Upper lobe of right lung (tissue), 1 donor: ENCODE measurements around the gene TAF4B. TPM values are rescaled to one million over a fixed set of nuclear protein-coding genes. Genes with fewer than 3 reads are reported as not detected.

Source experiments
- ATAC-seq: fragments of 200-7000 bp; cut with Tn5 transposase; one replicate; pipeline ENCODE4 v1.9.1; 2020; ENCODE audit warnings: mild to moderate bottlenecking, moderate library complexity
- DNase-seq: peaks from one replicate; pipeline ENCODE4 v3.0.0-alpha.2; 2020
- H3K27ac ChIP-seq: fragments of 200-600 bp; one replicate; pipeline ENCODE4 v1.8.0; 2022
- H3K27me3 ChIP-seq: fragments of 200-600 bp; one replicate; pipeline ENCODE4 v1.8.0; 2022; ENCODE audit warnings: mild to moderate bottlenecking
- H3K36me3 ChIP-seq: fragments of 200-600 bp; one replicate; pipeline ENCODE4 v1.8.0; 2022
- H3K4me1 ChIP-seq: fragments of 200-600 bp; one replicate; pipeline ENCODE4 v1.8.0; 2022
- H3K4me3 ChIP-seq: fragments of 200-600 bp; one replicate; pipeline ENCODE4 v1.8.0; 2022; ENCODE audit warnings: mild to moderate bottlenecking
- H3K9me3 ChIP-seq: fragments of 200-600 bp; one replicate; pipeline ENCODE4 v1.8.0; 2022
- intact Hi-C: fragments of 100-400 bp; cut with DNase I; formaldehyde crosslinking; loops from one replicate; pipeline ENCODE4 v1.11.0; 2022
- long read RNA-seq: library from polyadenylated mRNA; unstranded; transcript quantifications from one replicate; pipeline ENCODE4 v2.0.0, GENCODE V29; 2021
- total RNA-seq: library from RNA; stranded (reverse); fragmentation: NEBNext Ultra II Directional; extraction: Animal tissue kit (Norgen Biotek cat#: 25700); gene quantifications from one replicate; pipeline ENCODE4 v1.2.1, GENCODE V29; 2021
- TF ChIP-seq, protein P1 (sequence below): fragments of 200-600 bp; IDR thresholded peaks from one replicate; pipeline ENCODE4 v1.8.0; 2022; ENCODE audit warnings: antibody characterized with exemption
- donor health status: DM: no; HTN: yes; CAD: no; lungs with severe emphysema.

TAF4B gene, protein sequence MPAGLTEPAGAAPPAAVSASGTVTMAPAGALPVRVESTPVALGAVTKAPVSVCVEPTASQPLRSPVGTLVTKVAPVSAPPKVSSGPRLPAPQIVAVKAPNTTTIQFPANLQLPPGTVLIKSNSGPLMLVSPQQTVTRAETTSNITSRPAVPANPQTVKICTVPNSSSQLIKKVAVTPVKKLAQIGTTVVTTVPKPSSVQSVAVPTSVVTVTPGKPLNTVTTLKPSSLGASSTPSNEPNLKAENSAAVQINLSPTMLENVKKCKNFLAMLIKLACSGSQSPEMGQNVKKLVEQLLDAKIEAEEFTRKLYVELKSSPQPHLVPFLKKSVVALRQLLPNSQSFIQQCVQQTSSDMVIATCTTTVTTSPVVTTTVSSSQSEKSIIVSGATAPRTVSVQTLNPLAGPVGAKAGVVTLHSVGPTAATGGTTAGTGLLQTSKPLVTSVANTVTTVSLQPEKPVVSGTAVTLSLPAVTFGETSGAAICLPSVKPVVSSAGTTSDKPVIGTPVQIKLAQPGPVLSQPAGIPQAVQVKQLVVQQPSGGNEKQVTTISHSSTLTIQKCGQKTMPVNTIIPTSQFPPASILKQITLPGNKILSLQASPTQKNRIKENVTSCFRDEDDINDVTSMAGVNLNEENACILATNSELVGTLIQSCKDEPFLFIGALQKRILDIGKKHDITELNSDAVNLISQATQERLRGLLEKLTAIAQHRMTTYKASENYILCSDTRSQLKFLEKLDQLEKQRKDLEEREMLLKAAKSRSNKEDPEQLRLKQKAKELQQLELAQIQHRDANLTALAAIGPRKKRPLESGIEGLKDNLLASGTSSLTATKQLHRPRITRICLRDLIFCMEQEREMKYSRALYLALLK
- total RNA-seq = 3.3 TPM
- long read RNA-seq, full-length matches to known transcripts = 3 of 4 reads
- long read RNA-seq, partial matches to known transcripts = 0 of 4 reads
- long read RNA-seq, other reads (novel, unspliced or antisense) = 1 of 4 reads

DNA sequence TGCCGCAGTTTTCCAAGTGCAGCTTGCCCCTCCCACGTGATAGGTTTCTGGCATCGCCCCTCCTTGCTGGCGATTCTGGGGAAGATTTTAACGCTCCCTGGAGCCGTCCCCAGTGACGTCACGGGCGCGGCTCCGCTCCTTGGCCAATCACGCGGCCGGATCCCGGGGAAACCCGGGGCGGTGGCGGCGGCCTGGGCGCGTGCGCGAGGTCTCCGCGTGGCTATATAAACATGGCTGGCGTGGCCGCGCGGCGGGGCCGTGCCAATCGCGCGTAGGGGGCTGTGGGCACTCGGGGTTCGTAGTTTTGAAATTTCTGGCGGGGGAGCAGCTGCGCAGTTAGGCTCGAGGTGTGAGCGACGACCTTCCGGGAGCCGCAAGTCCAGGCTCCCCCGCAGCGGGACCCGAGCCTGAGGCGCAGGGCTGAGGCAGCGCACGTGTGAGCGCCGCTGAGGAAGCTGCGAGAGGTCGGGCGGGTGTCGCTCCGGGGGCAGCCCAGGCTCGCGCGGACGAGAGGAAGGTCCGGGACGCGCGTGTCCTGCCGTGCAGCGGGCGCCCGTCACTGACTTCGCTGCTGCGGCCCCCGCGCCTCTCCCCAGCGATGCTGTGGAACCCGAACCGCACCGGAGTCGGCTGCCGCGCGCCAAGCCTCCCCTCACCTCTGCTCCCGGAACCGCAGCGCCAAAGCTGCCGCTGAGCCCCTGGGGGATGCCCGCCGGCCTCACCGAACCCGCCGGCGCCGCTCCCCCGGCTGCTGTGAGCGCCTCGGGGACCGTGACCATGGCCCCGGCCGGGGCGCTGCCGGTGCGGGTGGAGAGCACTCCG, at the start of gene TAF4B:
TSS of gene TAF4B (plus strand) at position 217 of the 822 bp plus-strand sequence. CDS start at position 706, 489 bp downstream.
- ATAC-seq (peak; percentile 98), DNase-seq (peak; percentile 97)
- Histone ChIP-seq H3K4me1 (peaks cover 8% of the 10 kb centered on the region), H3K27ac (peak within 1 kb of the TSS; percentile 49), H3K27me3 (no peaks in the 10 kb centered on the region), H3K36me3 (no peaks in the 10 kb centered on the region), H3K9me3 (no peaks in the 10 kb centered on the region), H3K4me3 (peak within 1 kb of the TSS; percentile 84)
- TF ChIP-seq, protein P1, sequence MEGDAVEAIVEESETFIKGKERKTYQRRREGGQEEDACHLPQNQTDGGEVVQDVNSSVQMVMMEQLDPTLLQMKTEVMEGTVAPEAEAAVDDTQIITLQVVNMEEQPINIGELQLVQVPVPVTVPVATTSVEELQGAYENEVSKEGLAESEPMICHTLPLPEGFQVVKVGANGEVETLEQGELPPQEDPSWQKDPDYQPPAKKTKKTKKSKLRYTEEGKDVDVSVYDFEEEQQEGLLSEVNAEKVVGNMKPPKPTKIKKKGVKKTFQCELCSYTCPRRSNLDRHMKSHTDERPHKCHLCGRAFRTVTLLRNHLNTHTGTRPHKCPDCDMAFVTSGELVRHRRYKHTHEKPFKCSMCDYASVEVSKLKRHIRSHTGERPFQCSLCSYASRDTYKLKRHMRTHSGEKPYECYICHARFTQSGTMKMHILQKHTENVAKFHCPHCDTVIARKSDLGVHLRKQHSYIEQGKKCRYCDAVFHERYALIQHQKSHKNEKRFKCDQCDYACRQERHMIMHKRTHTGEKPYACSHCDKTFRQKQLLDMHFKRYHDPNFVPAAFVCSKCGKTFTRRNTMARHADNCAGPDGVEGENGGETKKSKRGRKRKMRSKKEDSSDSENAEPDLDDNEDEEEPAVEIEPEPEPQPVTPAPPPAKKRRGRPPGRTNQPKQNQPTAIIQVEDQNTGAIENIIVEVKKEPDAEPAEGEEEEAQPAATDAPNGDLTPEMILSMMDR = no peak
- intact Hi-C loops = no loop called here

DNA sequence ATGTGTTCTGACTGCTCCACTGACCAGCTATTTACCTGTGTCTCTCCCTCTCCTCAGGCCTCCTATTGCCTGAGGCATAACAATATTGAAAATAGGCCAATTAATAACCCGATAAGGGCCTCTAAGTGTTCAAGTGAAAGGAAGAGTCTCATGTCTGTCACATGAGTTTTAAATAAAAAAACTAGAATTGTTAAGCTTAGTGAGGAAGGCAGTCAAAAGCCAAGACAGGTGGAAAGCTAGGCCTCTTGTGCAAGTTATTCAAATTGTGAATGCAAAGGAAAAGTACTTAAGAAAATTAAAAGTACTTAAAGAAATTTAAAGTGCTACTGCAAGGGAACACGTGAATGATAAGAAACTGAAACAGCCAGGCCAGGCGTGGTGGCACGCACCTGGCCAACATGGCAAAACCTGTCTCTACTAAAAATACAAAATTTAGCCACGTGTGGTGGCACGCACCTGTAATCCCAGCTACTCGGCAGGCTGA, 44.9 kb upstream of the TAF4B start:
- no peak overlapping the region for H3K4me3 ChIP-seq
- ATAC-seq (peak; percentile 62), DNase-seq (no peak)
- no peak overlapping the region for H3K27ac ChIP-seq
- H3K36me3 ChIP-seq = no peaks in the 10 kb centered on the region
- intact Hi-C loops = no loop called here
- TF ChIP-seq, protein P1 = no peak
- H3K9me3 ChIP-seq = no peaks in the 10 kb centered on the region
- no peaks in the 10 kb centered on the region for H3K4me1 ChIP-seq
- H3K27me3 ChIP-seq = no peaks in the 10 kb centered on the region

DNA sequence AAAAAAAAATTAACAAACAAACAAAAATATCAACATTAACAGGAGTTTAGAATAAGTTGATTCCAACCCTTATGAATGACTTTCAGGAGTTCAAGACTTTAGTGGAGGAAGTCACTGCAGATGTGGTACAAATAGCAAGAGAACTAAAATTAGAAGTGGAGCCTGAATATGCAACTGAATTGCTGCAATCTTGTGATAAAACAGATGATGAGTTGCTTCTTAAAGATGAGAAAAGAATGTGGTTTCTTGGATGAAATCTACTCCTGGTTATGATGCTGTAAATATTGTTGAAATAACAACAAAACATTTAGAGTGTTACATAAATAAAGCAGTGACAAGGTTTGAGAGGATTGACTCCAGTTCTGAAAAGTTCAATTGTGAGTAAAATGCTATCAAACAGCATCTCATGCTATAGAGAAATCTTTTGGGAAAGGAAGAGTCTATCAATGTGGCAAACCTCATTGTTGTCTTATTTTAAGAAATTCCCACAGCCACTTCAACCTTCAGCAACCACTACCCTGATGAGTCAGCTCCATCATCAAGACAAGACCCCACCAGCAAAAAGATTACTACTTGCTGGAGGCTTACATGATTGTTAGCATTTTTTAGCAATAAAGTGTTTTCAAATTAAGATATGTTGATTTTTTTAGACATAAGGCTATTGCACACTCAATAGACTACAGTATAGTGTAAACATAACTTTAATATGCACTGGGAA, 42.7 kb upstream of the TAF4B start:
- TF ChIP-seq, protein P1 = no peak
- Histone ChIP-seq H3K36me3 (no peaks in the 10 kb centered on the region), H3K27ac (no peak overlapping the region), H3K27me3 (no peaks in the 10 kb centered on the region), H3K4me1 (no peaks in the 10 kb centered on the region), H3K9me3 (no peaks in the 10 kb centered on the region), H3K4me3 (no peak overlapping the region)
- intact Hi-C loops = no loop called here
- DNase-seq = no peak
- no peak for ATAC-seq

DNA sequence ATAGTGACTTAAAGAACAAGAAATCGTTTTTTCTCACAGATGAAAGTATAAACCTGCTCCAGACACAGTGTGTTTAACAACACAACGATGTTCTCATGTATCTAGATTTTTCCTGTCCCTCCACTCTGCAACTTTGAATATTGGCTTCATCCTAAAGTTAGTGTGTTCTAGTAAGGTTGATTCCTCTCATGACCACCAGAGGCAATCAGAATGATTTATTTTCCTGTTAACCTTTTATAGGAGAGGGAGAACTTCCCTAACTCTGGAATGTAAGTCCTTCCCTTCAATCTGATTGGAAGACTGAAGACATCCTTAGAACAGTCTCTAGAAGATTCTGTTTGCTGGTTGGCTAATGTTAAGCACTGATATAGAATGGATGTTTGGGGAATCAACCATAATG, 41.0 kb upstream of the TAF4B start:
- TF ChIP-seq, protein P1 = peak; percentile 14
- intact Hi-C loops = no loop called here

More for the DNA sequence above, 41.0 kb upstream of the TAF4B start:
- Histone ChIP-seq H3K4me3 (no peak overlapping the region), H3K9me3 (no peaks in the 10 kb centered on the region), H3K27ac (no peak overlapping the region), H3K27me3 (no peaks in the 10 kb centered on the region), H3K4me1 (no peaks in the 10 kb centered on the region), H3K36me3 (no peaks in the 10 kb centered on the region)
- ATAC-seq (no peak), DNase-seq (no peak)
